ENCODE results near the gene HIPK1. TPM values are rescaled to one million over a fixed set of nuclear protein-coding genes. Genes with fewer than 3 reads are reported as not detected.

HIPK1 gene
- total RNA-seq, 4 donors from 2014 or later = 48.3 to 63.9 (median 53.1) TPM

DNA sequence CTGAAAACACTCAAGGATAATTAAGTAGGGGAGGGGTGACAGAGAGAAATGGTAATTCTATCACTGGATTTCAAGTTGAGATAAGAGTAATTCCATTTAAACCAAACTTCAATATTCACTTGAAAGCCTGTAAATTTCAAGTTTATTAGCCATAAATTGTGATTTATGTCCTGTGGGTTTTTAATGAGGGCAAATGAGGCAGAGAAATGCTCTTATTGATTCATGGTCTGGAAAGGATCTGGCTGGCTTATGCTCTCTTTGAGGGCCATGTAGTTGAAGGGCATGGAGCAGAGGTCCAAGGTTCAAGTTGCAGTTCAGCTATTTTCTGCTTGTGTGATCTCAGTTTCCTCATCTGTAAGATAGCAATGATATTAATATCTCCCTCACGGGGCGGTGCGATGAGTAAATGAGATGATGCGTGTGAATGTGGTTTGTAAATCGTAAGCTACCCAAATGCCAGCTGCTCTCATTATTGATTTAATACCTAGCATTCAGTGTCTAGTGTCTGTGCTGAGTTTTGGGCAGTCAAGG, 62.4 kb downstream of the HIPK1 start:
- H3K9me3 ChIP-seq = peaks cover 10 to 17% of the 10 kb centered on the region in 2 donors
- in situ Hi-C loops (cut with MboI; ENCODE audit: low pct_ligation_motif_present in 1 of 4, low pct_unique_long_range_greater_than_20kb in 1 of 4, low sequenced_read_pairs in 3 of 4) (no loop called here), intact Hi-C loops (cut with DNase I; ENCODE audit: low total_unique reads) (no loop called here)
- WGBS, 2 donors (ENCODE audit: low coverage in 1 of 2) = 81% methylated on average over 5 of the region's 5 CpGs; no CpG with 5 or more reads in 1 of the 2 donors
- DNase-seq = no peak
- H3K4me1 ChIP-seq = no peaks in the 10 kb centered on the region
- H3K4me3 ChIP-seq = no peak overlapping the region
- TF ChIP-seq, protein P1, sequence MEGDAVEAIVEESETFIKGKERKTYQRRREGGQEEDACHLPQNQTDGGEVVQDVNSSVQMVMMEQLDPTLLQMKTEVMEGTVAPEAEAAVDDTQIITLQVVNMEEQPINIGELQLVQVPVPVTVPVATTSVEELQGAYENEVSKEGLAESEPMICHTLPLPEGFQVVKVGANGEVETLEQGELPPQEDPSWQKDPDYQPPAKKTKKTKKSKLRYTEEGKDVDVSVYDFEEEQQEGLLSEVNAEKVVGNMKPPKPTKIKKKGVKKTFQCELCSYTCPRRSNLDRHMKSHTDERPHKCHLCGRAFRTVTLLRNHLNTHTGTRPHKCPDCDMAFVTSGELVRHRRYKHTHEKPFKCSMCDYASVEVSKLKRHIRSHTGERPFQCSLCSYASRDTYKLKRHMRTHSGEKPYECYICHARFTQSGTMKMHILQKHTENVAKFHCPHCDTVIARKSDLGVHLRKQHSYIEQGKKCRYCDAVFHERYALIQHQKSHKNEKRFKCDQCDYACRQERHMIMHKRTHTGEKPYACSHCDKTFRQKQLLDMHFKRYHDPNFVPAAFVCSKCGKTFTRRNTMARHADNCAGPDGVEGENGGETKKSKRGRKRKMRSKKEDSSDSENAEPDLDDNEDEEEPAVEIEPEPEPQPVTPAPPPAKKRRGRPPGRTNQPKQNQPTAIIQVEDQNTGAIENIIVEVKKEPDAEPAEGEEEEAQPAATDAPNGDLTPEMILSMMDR (IDR thresholded peaks at IDR 0.05) = no peak
- TF ChIP-seq POLR2AphosphoS5 (IDR thresholded peaks at IDR 0.05) (no peak), EP300 (IDR thresholded peaks at IDR 0.05; ENCODE audit: low read depth) (no peak), POLR2A (IDR thresholded peaks at IDR 0.05) (no peak)
- no peaks in the 10 kb centered on the region for H3K36me3 ChIP-seq
- H3K27ac ChIP-seq = no peak overlapping the region
- H3K27me3 ChIP-seq = no peaks in the 10 kb centered on the region

GRCh38 chr1:113993072-113993471, 63.9 kb downstream of the HIPK1 start:
- TF ChIP-seq, protein P1 (IDR thresholded peaks at IDR 0.05) = no peak
- TF ChIP-seq EP300 (IDR thresholded peaks at IDR 0.05; ENCODE audit: low read depth) (no peak), POLR2A (IDR thresholded peaks at IDR 0.05) (no peak), POLR2AphosphoS5 (IDR thresholded peaks at IDR 0.05) (no peak)
- DNase-seq = no peak
- intact Hi-C loops (cut with DNase I; ENCODE audit: low total_unique reads) = no loop called here
- no peaks in the 10 kb centered on the region for H3K36me3 ChIP-seq
- H3K27ac ChIP-seq = no peak overlapping the region
- no peak overlapping the region for H3K4me3 ChIP-seq
- H3K9me3 ChIP-seq = peaks cover 10 to 17% of the 10 kb centered on the region in 2 donors
- no peaks in the 10 kb centered on the region for H3K4me1 ChIP-seq
- in situ Hi-C loops (cut with MboI; ENCODE audit: low pct_ligation_motif_present in 1 of 4, low pct_unique_long_range_greater_than_20kb in 1 of 4, low sequenced_read_pairs in 3 of 4) = no loop called here
- H3K27me3 ChIP-seq = no peaks in the 10 kb centered on the region
- 96% methylated on average over 4 of the region's 5 CpGs; no CpG with 5 or more reads in 1 of the 2 donors for WGBS, 2 donors (ENCODE audit: low coverage in 1 of 2)

- Histone ChIP-seq H3K36me3 (no peaks in the 10 kb centered on the region), H3K27ac (no peak overlapping the region), H3K4me3 (no peak overlapping the region), H3K4me1 (no peaks in the 10 kb centered on the region), H3K9me3 (peaks cover 10 to 17% of the 10 kb centered on the region in 2 donors), H3K27me3 (no peaks in the 10 kb centered on the region)
- DNase-seq = no peak
- in situ Hi-C loops (cut with MboI; ENCODE audit: low pct_ligation_motif_present in 1 of 4, low pct_unique_long_range_greater_than_20kb in 1 of 4, low sequenced_read_pairs in 3 of 4) (no loop called here), intact Hi-C loops (cut with DNase I; ENCODE audit: low total_unique reads) (no loop called here)
- WGBS, 2 donors (ENCODE audit: low coverage in 1 of 2) = no CpG with 5 or more reads among the region's 2 CpGs
- TF ChIP-seq, protein P1 (IDR thresholded peaks at IDR 0.05) = no peak
- TF ChIP-seq EP300 (IDR thresholded peaks at IDR 0.05; ENCODE audit: low read depth) = no peak
- no peak for TF ChIP-seq POLR2A (IDR thresholded peaks at IDR 0.05)
- TF ChIP-seq POLR2AphosphoS5 (IDR thresholded peaks at IDR 0.05) = no peak
Measured at GRCh38 chr1:113993766-113994165, 64.6 kb downstream of the HIPK1 start.

GRCh38 chr1:113995382-113995781, 66.3 kb downstream of the HIPK1 start:
- in situ Hi-C loops (cut with MboI; ENCODE audit: low pct_ligation_motif_present in 1 of 4, low pct_unique_long_range_greater_than_20kb in 1 of 4, low sequenced_read_pairs in 3 of 4) = no loop called here
- Histone ChIP-seq H3K27ac (no peak overlapping the region), H3K27me3 (no peaks in the 10 kb centered on the region), H3K4me3 (no peak overlapping the region), H3K4me1 (no peaks in the 10 kb centered on the region), H3K9me3 (peaks cover 10 to 17% of the 10 kb centered on the region in 2 donors), H3K36me3 (no peaks in the 10 kb centered on the region)
- WGBS, 2 donors (ENCODE audit: low coverage in 1 of 2) = 90 to 96% methylated on average over 2 of the region's 2 CpGs
- DNase-seq = no peak
- TF ChIP-seq EP300 (IDR thresholded peaks at IDR 0.05; ENCODE audit: low read depth) (no peak), POLR2A (IDR thresholded peaks at IDR 0.05) (no peak), POLR2AphosphoS5 (IDR thresholded peaks at IDR 0.05) (no peak)
- TF ChIP-seq, protein P1 (IDR thresholded peaks at IDR 0.05) = no peak
- intact Hi-C loops (cut with DNase I; ENCODE audit: low total_unique reads) = no loop called here

Data from transverse colon (tissue), 4 donors.